Inflammatory macrophage treated with lipopolysaccharide for 4 hours (primary cell): Measurements from ENCODE around the gene BLOC1S2.
"Not testable (repeated sequence)": the region's sequence is repeated elsewhere in the genome, so short reads cannot be mapped to it uniquely, and the experiment has no call there.

Source experiments
- DNase-seq: peaks from one replicate; pipeline ENCODE4 v3.0.0-alpha.2; 2020

Gene BLOC1S2

DNA sequence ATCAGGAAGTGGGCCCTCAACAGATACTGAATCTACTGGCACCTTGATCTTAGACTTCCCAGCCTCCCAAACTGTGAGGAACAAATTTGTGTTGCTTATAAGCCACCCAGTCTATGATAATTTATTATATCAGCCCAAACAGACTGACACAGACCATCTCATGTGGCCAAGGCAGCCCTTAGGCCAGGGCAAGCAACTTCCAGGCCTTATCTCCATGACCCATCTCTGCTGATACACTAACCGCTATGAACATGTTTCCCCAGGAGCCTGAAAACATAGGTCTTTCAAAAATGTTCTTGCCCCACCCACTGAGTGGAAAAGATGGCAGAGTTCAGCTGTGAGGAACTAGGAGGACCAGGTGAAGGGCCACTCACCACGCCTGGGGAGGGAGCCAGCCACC lies 3.2 kb upstream of the BLOC1S2 start:
- no peak for DNase-seq

DNA sequence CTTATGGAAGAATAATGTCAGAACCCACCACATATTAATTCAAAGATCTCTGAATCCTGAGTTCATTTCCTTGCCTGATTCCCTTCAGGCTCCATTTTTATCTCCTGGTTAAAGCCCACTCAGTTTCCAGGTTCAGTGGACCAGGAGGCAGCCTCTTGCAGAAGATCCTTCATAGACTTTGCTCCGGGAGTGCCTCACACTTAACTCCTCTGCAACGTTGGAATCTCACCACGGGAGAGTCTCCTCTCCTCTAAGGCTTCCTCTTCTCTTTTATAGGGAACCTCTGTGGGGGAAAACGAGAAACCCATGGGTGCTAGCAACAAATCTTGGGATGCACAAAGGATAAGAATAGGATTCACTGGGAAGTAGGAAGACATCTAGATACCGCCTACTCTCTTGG lies 1.7 kb upstream of the BLOC1S2 start:
- DNase-seq: no peak

DNA sequence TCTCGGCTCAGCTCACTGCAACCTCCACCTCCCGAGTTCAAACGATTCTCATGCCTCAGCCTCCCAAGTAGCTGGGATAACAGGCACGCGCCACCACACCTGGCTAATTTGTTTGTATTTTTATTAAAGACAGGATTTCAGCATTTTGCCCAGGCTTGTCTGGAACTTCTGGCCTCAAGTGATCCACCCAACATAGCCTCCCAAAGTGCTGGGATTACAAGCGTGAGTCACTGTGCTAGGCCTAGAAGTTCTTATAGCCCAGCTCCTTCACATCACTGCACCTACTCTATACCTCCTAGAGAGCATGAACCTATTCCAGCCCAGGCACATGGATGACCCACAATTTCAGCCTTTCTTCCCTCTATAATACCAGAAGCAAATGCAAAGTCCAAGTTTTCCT lies 1.3 kb upstream of the BLOC1S2 start:
- no peak for DNase-seq

DNA sequence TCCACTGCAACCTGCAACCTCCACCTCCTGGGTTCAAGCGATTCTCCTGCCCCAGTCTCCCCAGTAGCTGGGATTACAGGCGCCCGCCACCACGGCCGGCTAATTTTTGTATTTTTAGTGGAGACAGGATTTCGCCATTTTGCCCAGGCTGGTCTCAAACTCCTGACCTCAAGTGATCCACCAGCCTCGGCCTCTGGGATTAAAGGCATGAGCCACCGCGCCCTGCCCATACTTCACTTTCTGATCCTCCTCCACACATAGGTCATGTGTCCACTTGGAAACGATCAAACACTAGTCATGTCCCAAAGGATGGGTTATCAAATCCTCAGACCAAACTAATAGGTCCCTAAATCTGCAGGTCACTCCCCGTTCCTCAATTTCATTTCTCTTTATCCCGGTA lies 1.2 kb downstream of the BLOC1S2 start:
- DNase-seq: peak; percentile 61

DNA sequence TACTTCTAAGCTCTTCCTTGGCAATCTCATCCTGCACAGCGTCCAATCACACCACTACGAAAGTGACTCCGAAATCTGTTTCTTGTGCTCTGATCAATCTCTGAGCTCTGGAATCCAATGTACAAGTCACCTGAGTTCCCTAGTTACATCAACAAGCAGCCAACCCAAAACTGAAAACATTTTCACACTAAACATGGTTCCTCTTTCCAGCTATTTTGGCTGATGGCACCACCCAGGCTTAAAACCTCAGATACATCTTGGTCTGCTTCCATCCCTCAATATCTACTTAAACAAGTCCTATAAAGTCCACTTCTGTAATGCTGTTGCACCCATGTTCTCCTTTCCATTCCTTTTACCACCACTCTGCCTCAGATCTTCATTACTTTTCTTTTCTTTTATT lies 3.6 kb downstream of the BLOC1S2 start:
- peak; percentile 53 for DNase-seq

DNA sequence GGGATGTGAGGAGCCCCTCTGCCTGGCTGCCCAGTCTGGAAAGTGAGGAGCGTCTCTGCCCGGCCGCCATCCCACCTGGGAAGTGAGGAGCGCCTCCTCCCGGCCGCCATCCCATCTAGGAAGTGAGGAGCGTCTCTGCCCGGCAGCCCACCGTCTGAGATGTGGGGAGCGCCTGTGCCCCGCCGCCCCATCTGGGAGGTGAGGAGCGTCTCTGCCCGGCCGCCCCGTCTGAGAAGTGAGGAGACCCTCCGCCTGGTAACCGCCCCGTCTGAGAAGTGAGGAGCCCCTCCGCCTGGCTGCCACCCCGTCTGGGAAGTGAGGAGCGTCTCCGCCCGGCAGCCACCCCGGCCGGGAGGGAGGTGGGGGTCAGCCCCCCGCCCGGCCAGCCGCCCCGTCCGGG lies 9.5 kb downstream of the BLOC1S2 start:
- DNase-seq: not testable (repeated sequence)

DNA sequence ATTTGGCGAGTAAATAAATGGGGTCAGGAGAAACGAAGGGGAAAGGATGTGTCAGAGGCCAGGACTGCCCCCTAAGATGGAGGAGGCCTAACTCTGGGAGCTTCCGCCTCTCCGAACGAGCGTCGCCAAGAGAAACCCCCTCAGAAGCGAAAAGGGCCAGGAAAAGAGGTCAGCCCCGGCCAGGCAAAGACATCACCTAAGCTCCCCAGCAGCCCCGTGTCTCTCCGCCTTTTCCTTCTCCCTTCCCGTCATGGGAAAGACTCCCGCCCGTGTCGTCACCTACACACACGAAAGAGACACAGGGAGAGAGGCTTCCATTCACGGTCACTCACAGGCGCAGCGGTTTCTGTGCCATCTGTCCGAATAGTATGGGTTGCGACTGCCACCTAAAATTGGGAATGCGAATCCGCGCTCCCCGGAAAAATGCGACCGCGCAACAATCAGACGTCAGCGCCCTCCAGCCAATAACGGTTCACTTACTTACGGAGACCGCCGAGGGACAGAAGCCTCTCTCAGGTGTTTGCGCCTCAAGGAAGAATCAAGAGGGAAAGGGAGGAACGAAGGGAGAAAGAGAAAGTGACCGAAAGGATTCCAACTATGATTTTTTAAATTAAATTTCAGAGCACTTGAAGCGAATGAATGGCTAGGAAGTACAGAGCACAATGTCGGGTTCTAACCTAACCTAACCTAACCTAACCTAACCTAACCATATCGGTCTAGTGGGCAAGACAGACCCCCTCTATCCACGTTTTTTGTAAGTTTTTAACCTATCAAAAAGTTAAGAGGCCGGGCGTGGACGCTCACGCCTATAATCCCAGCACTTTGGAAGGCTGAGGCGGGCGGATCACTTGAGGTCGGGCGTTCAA lies 19.0 kb downstream of the BLOC1S2 start, which contains the start of gene CWF19L1:
TSS of gene CWF19L1 (minus strand) at position 400 of the 866 bp plus-strand sequence. CDS start at position 355, 45 bp downstream.
- DNase-seq: peak; percentile 84

DNA sequence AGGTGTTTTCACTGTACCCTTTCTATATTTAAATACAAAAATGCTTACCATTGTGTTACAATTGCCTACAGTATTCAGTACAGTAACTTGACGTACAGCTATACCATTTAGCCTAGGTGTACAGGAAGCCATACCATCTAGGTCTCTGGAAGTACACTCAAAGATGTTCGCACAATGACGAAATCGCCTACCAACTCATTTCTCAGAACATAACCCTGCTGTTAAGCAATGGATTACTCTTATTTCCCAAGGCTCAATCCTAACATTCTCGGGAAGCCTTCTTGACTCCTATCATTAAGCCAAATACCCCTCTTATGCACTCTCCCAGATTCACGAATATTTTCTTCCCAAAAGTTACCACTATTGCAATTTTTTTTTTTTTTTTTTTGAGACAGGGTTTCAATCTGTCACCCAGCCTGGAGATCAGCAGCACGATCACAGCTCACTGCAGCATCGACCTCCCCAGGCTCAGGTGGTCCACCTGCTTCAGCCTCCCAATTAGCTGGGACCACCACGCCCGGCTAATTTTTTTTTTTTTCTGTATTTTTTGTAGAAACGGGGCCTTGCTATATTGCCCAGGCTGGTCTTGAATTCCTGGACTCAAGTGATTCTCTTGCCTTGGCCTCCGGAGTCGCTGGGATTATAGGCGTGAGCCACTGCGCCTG lies 20.5 kb downstream of the BLOC1S2 start:
- DNase-seq: peak; percentile 31

DNA sequence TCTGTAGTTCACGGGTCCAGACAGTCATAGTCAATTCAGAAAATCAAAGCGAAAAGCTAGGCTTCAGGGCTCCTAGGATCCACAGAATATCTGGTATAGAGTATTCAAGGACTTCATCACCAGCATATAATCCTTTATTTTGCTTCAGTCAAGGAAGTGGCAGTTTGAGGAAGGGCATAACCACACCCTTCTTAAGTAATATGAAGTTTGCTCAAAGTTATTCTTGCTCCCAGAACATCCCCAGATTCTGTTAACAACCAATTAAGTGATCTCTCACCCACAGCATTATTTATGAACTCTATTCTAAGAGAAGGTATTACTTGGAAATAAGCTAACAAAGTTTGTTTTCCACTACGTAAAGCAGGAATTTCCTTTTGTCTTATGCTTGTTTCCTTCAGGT lies 32.3 kb downstream of the BLOC1S2 start:
- DNase-seq: peak; percentile 51

DNA sequence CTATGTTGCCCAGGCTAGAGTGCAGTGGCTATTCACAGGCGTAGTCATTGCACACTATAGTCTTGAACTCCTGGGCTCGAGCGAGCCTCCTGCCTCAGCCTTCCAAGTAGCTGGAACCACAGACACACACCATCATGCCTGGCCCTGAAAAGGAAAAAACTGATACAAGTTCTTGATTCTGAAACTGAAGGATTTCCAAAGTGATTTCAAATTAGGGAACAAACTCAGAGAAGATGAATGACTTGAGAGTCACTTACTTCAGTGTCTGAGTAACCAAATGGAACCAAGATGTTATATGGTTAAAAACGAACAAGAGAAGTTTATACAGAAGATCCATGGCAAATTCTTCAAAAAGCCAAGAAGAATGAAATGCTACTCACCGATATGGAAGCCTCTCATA lies 33.4 kb downstream of the BLOC1S2 start:
- DNase-seq: peak; percentile 69

DNA sequence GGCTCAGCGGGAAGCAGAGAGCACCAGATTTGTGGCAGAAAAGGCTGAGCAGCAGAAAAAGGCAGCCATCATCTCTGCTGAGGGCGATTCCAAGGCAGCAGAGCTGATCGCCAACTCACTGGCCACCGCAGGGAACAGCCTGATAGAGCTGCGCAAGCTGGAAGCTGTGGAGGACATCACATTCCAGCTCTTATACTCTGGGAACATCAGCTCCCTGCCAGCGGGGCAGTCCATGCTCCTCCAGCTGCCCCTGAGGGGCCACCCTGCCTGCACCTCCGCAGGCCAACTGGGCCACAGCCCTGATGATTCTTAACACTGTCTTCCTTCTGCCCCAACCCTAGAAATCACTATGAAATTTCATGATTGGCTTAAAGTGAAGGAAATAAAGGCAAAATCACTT lies 37.7 kb downstream of the BLOC1S2 start:
- no peak for DNase-seq

DNA sequence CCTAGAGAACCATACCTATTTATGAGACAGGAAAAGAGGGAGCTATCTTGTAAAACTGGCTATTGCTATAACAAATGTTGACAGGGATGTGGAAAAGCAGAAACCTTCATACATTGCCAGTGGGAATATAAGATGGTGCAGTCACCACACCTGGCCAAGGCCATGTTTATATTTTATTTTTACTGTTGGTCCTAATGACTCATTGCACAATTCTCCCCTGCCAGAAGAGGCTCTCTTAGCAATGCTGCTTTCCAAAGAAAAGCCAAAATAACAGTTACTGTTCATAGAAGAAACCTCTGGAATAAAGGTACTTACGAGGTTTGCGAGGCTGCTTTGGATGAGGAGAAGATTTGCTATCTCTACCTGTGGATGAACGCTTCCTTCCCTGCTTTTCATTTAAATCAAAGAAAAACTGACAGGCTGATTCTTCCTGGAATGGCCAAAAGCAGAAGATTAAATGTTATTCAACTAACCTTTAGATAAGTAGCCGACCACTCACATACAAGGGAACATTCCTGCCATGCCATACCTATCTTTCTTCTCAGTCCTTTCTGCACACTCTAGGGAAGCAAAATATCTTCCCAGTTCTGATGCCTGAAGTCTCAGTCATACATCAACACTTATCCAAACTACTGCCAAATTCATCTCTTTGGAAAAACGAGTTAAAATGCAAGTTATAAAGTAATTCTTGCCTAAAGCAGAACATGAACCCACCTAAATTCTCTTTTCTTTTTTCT lies 40.8 kb downstream of the BLOC1S2 start:
- DNase-seq: no peak

DNA sequence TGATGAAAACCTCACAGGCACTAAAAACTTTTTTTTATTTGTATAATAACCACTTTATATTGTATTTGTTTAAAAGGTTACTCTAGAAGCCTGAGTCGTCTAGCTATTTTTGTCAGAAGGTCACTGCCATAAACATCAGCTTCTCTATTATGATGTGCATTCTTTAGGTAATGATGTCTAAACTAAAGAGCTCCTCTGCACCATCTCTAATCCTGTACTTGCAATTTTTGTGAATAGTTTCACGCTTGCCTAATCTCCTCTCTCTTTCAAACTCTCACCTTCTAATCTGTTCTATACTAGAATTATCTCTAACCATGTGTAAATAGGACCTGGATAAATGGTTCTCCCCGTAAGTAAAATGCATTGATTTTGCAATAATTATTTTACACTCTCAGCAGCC lies 46.6 kb downstream of the BLOC1S2 start:
- no peak for DNase-seq

DNA sequence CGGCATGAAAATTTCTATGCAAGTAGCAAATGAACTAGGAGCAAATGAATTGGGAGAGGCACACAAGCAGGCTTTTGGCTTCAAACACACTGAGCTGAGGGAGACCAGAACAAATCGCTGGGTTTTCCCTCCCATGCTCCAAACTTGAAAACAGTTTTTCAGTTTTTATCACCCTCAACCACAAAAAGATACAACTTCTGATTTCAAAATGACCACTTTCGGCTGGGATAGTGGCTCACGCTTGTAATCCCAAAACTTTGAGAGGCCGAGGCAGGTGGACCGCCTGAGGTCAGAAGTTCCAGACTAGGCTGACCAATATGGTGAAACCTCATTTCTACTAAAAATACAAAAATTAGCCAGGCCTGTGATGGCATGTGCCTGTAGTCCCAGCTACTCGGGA lies 48.1 kb downstream of the BLOC1S2 start:
- DNase-seq: no peak

DNA sequence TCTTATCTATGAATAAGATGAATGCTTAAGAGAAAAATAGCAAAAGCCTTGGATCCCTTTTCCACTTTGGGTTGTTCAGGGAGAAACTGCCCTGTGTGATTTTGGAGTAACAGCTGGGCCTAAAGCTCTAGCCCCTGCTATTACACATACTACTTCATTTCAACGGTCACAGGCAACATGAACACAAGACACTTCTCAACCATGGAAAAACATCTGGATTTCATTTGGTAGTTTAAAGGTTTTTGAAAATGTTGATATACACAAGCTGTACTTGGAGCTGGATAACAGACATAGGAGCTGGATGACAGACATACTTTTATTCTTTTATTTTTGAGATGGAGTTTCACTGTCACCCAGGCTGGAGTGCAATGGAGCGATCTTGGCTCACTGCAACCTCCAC lies 54.4 kb downstream of the BLOC1S2 start:
- no peak for DNase-seq

DNA sequence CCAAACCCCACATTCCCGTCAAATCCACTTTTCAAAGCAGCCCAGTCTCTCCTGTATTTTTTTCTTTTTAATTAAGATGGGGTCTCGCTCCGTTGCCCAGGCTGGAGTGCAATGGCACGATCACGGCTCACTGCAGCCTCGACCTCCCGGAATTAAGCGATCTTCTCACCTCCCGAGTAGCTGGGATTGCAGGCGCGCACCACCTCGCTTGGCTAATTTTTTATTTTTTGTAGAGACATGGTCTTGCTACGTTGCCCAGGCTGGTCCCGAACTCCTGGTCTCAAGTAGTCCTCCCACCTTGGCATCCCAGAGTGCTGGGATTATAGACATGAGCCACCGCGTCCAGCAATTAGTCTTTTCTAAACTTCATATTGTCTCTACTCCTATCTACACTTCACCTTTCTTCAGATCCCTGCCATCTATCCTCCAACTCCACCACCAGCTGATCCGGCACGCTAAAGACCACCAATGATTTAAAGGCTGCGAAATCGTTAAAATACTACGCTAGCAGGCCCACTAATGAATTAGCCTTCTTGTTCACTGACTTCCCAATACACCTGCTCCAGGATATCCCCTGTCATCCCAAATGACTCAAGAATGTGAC lies 56.6 kb downstream of the BLOC1S2 start:
- DNase-seq: no peak

DNA sequence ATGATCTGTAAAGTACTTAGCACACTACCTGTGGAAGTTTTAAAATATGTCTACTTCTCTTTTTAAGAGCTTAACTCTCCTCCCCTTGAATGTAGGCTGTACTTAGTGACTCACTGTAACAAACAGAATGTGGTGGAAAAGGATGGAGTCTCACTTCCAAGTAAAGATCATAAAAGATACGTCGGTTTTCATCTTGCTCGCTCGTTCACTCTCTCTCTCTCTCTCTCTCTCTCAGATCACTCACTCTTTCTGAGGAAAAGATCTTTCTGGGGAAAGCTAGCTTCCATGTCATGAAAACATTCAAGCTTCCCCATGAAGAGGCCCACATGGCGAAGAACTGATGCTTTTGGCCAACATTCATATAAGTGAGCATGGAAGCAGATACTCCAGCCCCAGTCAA lies 62.6 kb downstream of the BLOC1S2 start:
- DNase-seq: no peak
